Cortex of kidney (tissue), 1 donor: ENCODE measurements around the gene ECI1.

ENCODE experiments used
- DNase-seq: peaks from one replicate; lab custom pipeline; 2025; lab: John Stamatoyannopoulos, UW

Gene ECI1

GRCh38 chr16:2233046-2233775 is 18.2 kb downstream of the ECI1 start:
- DNase-seq = no peak

DNA sequence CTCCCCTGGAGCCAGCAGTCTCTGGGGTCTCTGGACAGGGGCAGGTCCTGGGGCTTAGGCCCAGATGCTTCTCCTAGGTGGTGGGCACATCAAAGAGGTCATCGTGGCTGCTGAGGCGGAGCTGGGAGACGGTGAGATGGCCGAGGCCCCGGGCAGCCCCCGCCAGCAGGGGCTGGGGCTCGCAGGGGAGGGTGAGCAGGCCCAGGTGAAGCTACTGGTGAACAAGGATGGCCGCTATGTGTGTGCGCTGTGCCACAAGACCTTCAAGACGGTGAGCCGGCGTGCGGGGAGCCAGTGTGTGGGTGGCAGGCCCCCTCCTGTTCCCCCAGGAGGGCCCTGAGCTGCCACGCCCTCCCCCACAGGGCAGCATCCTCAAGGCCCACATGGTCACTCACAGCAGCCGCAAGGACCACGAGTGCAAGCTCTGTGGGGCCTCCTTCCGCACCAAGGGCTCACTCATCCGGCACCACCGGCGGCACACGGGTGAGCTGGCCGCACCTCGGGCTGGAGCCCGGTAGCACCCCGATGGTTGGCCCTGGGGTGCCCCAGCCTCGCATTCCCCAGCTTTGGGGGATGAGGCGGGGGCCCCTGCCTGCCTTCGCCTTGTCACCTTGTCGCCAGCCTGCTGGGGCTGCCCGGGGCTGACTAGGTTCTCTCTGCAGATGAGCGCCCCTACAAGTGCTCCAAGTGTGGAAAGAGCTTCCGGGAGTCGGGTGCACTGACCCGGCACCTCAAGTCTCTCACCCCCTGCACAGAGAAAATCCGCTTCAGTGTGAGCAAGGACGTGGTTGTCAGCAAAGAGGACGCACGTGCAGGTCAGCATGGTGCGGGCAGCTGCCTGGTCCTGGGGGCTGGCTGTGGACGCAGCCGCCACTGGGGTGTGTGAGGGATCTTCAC is 19.0 kb downstream of the ECI1 start:
- DNase-seq = no peak

DNA sequence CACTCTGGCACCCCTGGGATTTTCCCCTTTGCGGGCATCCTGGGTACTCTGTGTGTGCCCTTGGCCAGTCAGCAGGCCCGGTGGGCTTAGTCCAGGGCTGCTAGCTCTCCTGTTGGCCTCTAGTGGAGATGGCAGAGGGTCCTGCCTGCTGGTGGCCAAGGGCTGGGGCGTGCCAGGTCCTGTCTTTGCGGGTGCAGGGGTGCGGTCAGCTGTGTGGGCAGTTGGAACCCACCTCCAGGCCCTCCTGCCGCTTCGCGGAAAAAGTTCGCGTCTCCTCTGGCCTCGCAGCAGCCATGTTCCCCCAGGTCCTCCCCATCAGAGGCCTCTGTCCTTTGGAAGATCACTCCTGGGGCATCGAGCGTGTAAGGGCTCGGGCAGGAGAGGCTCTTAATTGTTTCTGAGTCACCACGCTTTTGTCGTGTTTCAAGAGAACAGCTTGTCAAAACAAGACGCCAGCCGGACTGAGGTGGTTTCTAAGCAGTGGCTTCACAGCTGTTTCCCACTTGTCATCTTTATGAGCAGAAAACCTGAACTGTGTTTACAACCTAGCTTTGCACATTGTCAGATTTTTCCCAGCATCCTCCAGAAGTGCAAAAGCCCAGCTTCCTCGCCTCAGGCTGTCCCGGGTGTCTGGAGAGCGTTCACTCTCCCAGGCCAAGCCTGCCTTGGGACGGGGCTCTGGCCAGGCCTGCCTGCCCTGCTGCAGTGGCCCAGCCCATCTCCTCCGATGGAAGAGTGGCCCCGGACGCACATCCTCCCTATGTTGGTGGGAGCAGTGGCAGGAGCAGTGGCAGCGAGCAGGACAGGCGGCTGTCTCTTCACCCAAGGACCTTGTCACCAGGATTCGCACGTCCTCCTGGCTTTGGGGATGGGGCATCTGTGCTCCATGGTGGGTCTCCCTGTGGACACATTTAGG is 20.1 kb downstream of the ECI1 start:
- no peak for DNase-seq

DNA sequence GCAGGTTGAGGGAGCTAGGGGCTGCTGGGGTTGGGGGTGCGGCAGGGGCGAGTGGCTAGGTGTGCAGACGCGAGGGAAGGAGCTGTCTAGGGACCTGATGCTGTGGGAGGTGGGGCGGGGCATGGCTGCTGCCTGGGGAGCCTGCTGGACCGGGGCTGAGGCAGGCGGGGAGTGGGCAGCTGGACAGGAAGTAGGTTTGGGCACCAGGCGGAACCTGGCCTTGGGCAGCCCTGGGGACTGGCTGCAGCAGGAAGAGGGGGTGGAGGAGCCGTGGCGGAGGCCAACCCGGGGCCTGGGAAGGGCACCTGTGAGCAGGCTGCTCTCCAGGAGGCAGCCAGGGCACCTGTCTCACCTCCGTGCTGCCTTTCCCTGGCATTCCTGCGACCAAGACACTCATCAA is 21.0 kb downstream of the ECI1 start:
- DNase-seq = no peak

DNA sequence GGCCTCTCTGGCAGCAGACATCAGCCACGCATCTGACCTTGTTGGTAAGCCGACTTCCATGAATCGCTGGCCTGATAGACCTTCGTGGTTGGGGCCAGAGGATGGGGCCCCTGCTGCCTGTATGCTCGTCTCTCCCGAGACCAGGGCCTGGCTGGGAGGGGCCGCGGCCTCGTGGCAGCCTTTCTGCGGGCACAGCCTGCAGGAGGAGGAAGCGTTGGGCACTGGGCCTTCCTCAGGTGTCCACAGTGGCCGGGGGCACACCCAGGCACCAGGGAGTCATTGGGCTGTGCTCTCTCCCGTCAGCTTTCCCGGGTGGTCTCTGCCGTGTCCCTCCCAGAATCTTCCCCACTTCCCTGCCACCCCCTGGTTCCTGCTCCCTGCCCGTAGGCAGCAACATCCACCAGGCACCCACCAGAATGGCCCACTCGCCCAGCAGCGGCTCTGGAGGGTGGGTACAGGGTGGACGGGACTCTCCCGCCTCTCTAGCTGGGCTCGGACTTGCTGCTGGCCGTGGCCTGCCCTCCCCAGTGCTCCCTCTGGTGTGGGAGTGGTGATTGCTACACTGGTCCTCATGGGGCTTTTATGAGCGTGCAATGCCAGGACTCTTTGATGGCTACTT is 21.6 kb downstream of the ECI1 start:
- no peak for DNase-seq

GRCh38 chr16:2229091-2229490 is 22.3 kb downstream of the ECI1 start:
- DNase-seq = no peak

DNA sequence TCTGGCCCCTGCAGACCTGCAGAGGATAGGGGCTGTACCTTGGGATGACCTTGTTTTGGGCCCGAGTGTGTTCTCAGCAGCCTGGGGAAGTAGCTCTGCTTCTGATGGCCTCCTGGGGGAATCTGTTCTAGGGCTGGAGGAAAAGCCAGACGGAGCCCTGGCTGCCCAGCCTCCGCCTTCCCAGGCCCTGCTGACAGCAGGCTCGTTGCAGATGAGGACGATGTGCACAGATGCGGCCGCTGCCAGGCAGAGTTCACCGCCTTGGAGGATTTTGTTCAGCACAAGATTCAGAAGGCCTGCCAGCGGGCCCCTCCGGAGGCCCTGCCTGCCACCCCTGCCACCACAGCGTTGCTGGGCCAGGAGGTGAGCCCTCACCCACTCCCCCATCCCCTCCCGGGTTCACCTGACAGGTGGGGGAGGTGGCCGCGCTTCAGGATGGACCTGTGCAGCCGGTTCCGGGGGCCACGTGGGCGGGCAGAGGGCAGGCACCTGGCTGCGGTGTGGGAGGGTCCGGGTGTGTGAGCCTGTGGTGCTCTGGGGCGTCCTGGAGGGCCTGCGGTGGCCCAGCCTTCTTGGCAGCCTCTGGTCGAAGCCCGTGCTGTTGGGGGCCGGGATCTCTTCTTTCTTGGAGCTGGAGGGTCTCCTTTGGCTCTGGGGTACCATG is 23.1 kb downstream of the ECI1 start:
- no peak for DNase-seq

GRCh38 chr16:2226918-2227317 is 24.5 kb downstream of the ECI1 start:
- no peak for DNase-seq

DNA sequence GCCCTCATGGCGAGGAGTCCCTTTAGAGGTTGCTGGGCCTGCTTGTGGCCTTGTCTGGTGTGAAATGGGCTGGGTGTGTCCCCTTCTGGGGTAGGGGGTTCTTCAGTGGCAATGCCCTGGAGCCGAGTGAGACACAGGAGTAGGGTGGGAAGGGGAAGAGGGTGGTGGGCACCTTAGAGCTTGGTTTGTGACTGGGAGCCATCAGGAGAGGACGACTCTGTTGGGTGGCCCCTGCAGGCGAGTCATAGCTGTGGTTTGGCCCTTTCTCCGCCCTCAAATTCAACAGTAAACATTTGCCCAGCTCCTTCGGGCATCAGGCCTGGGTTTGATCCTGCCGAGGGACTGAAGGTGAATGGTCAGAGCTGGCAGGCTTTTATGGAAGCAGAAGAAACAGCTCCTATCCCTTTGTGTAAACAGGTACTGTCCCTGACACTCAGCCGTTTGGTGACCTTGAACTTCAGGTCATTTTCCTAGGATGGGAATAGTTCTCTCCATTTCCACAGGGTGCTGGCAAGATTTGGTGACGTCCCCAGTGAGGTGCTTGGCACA is 25.1 kb downstream of the ECI1 start:
- DNase-seq = no peak

GRCh38 chr16:2223942-2224486 is 27.4 kb downstream of the ECI1 start:
- DNase-seq = no peak

- peak; percentile 75 for DNase-seq
Measured at GRCh38 chr16:2223221-2223941, 28.0 kb downstream of the ECI1 start, which contains the start of gene E4F1. TSS of gene E4F1 (plus strand) at chr16:2223591. CDS start at chr16:2223614, 23 bp downstream.

DNA sequence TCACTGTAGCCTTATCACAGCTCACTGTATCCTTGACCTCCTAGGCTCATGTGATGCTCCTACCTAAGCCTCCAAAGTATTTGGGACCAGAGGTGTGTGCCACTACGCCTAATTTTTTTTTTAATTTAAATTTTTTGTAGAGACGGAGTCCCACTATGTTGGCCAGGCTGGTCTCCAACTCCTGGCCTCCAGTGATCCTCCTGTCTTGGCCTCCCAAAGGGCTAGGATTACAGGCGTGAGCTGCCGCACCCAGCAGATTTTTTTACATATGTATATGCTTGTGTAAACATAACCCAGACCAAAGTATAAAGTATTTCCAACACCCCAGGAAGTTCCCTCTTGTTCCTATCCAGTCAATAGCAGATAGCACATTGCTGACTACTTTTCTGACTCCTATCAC is 35.1 kb downstream of the ECI1 start:
- DNase-seq = no peak

- DNase-seq = no peak
Measured at GRCh38 chr16:2214719-2214968, 36.7 kb downstream of the ECI1 start, which contains the start of gene PGP. TSS of gene PGP (minus strand) at chr16:2214840. CDS start at chr16:2214777, 63 bp downstream.

DNA sequence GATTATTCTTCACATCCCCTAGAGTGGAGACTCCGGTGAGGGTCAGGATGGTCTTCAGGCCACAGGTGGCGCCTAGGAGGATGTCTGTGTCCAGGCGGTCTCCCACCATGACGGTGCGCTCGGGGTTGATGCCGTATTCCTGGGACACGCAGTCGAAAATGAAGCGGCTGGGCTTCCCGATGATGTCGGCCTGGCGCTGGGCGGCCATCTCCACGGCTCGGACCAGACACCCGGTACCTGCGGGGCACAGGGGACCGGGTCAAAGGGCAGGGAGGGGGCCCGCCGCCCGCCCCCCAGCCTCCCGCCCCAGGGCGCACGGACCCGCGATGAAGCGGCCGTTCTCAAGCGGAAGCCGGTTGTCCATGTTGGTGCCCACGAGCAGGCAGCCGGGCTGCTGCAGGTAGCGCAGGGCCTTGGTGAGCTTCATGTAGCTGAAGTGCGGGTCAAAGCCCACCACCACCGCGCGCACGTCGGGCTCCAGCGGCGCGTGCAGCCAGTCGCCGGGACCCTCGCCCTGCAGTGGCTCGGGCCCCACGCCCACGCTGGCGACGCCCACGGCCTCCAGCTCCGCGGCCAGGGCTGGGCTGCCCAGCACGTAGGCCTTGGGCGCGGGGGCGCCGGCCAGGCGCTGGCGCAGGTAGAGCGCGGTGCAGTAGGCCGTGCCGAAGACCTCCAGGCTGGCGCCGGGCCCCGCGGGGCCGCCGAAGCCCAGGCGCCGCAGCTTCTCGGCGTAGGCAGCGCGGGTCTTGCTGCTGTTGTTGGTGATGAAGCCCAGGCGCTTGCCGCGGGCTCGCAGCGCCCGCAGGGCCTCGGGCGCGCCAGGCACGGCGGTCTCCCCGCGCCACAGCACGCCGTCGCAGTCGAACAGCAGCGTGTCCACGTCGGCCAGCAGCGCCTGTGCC is 37.3 kb downstream of the ECI1 start:
- DNase-seq = no peak

- no peak for DNase-seq
Measured at GRCh38 chr16:2212362-2213324, 38.7 kb downstream of the ECI1 start.

- DNase-seq = no peak
Measured at GRCh38 chr16:2211923-2212347, 39.5 kb downstream of the ECI1 start.
